PC-3 (cell line): ENCODE measurements around the gene SHROOM4. TPM values are rescaled to one million over a fixed set of nuclear protein-coding genes. Genes with fewer than 3 reads are reported as not detected.

Source experiments
- ATAC-seq: fragments of 200-7000 bp; cut with Tn5 transposase; 2 replicates; pipeline ENCODE4 v1.9.1; 2020; ENCODE audit warnings: mild to moderate bottlenecking, moderate library complexity
- BruUV-seq: library from RNA; stranded (reverse); fragments of 400-500 nt; replicated peaks from 2 replicates; lab custom pipeline; 2021; lab: Mats Ljungman, UMichigan
- CTCF ChIA-PET: fragments of 300-600 bp; sonication (Branson Sonifier 250); formaldehyde crosslinking; loops from one replicate; lab custom pipeline; 2022; ENCODE audit warnings: antibody characterized with exemption; lab: Charles Lee
- POLR2A ChIA-PET: fragments of 300-600 bp; sonication (Branson Sonifier 250); formaldehyde crosslinking; loops from one replicate; lab custom pipeline; 2022; ENCODE audit warnings: antibody characterized with exemption; ENCODE audit not compliant: unreplicated experiment; lab: Charles Lee
- DNase-seq: peaks from one replicate; pipeline ENCODE4 v3.0.0-alpha.2; 2015
- H2AFZ ChIP-seq: fragments of 300-600 bp; sonication (generic); 2 replicates; pipeline ENCODE4 v1.6.0; 2016; ENCODE audit warnings: antibody characterized with exemption, low read length
- H3F3A ChIP-seq: fragments of 300-600 bp; sonication (generic); one replicate; pipeline ENCODE4 v1.6.0; 2017; ENCODE audit warnings: antibody characterized with exemption, low read length, control low read depth, mild to moderate bottlenecking; ENCODE audit not compliant: unreplicated experiment
- H3K27ac ChIP-seq: fragments of 300-600 bp; sonication (generic); 2 replicates; pipeline ENCODE4 v1.5.1; 2016; ENCODE audit warnings: mild to moderate bottlenecking, low read length
- H3K27me3 ChIP-seq: fragments of 300-600 bp; sonication (generic); 2 replicates; pipeline ENCODE4 v1.6.1; 2016; ENCODE audit warnings: low read length, mixed read lengths
- H3K36me3 ChIP-seq: fragments of 300-600 bp; sonication (generic); 2 replicates; pipeline ENCODE4 v1.6.1; 2016; ENCODE audit warnings: low read depth, mixed run types, low read length, mixed read lengths
- H3K4me1 ChIP-seq: fragments of 300-600 bp; sonication (generic); 2 replicates; pipeline ENCODE4 v1.5.1; 2016; ENCODE audit warnings: low read length; ENCODE audit not compliant: insufficient read depth
- H3K4me2 ChIP-seq: fragments of 300-600 bp; sonication (generic); 2 replicates; pipeline ENCODE4 v1.6.0; 2016; ENCODE audit warnings: low read length
- H3K4me3 ChIP-seq: fragments of 300-600 bp; sonication (generic); 2 replicates; pipeline ENCODE4 v1.5.1; 2016; ENCODE audit warnings: mild to moderate bottlenecking, low read length, mixed read lengths
- H3K79me2 ChIP-seq: fragments of 300-600 bp; sonication (generic); 2 replicates; pipeline ENCODE4 v1.6.1; 2017; ENCODE audit warnings: low read length, mixed read lengths
- H3K9ac ChIP-seq: fragments of 300-600 bp; sonication (generic); 2 replicates; pipeline ENCODE4 v1.6.0; 2016; ENCODE audit warnings: mild to moderate bottlenecking, low read length
- H3K9me2 ChIP-seq: fragments of 300-600 bp; sonication (generic); replicated peaks from 2 replicates; pipeline ENCODE4 v1.6.1; 2016; ENCODE audit warnings: mixed run types, low read length, mixed read lengths
- H3K9me3 ChIP-seq: fragments of 300-600 bp; sonication (generic); 2 replicates; pipeline ENCODE4 v1.6.1; 2016; ENCODE audit warnings: low read length, mixed read lengths
- H4K20me1 ChIP-seq: fragments of 300-600 bp; sonication (generic); 2 replicates; pipeline ENCODE4 v1.6.1; 2016; ENCODE audit warnings: low read length, mixed read lengths
- CTCF ChIP-seq: fragments of 300-600 bp; sonication (generic); conservative IDR thresholded peaks from 2 replicates; pipeline ENCODE4 v1.5.1; 2017; ENCODE audit warnings: antibody characterized with exemption, low read depth, mild to moderate bottlenecking, low read length
- EZH2 ChIP-seq: fragments of 300-600 bp; sonication (generic); IDR thresholded peaks from one replicate; pipeline ENCODE4 v1.6.1; 2017; ENCODE audit warnings: antibody characterized with exemption, mild to moderate bottlenecking, low read length; ENCODE audit not compliant: unreplicated experiment
- EZH2phosphoT487 ChIP-seq: fragments of 300-600 bp; sonication (generic); IDR thresholded peaks from 2 replicates; pipeline ENCODE4 v1.6.1; 2018; ENCODE audit warnings: mild to moderate bottlenecking, antibody characterized with exemption, low read length, borderline replicate concordance
- intact Hi-C: fragments of 100-400 bp; cut with micrococcal nuclease; formaldehyde crosslinking; loops from 2 replicates; pipeline ENCODE4 v1.9.0; 2023
- total RNA-seq: library from RNA; depleted of rRNA; stranded (reverse); fragments of >200 nt; gene quantifications from 2 replicates; pipeline ENCODE4 v1.2.3, GENCODE V29; 2014

The SHROOM4 gene
- total RNA-seq, 1 experiment from 2014 or later, result not detected

GRCh38 chrX:50838820-50839600, 25.0 kb upstream of the SHROOM4 start:
- H3K27me3 ChIP-seq, result no peaks in the 10 kb centered on the region
- H3K4me2 ChIP-seq, result no peak overlapping the region
- no peaks in the 10 kb centered on the region for H3K9me2 ChIP-seq
- H2AFZ ChIP-seq, result no peak overlapping the region
- no peaks in the 10 kb centered on the region for H3K79me2 ChIP-seq
- no peak overlapping the region for H3K27ac ChIP-seq
- TF ChIP-seq EZH2phosphoT487 (no peak), EZH2 (no peak), CTCF (no peak)
- BruUV-seq, result no TSS peak
- ATAC-seq (no peak), DNase-seq (peak; percentile 4)
- no peaks in the 10 kb centered on the region for H3F3A ChIP-seq
- no peaks in the 10 kb centered on the region for H3K9me3 ChIP-seq
- H3K9ac ChIP-seq, result no peak overlapping the region
- POLR2A ChIA-PET, result no interaction called here
- intact Hi-C loops, result no loop called here
- no peak overlapping the region for H3K4me3 ChIP-seq
- H3K4me1 ChIP-seq, result no peaks in the 10 kb centered on the region
- CTCF ChIA-PET, result interaction anchor here (0.6 kb wide), 1 partner anchor 11 kb away, joined by 3 read pairs; no protein-coding TSS in a partner anchor
- no peaks in the 10 kb centered on the region for H4K20me1 ChIP-seq
- H3K36me3 ChIP-seq, result no peaks in the 10 kb centered on the region

GRCh38 chrX:50827996-50828395, 14.0 kb upstream of the SHROOM4 start:
- Histone ChIP-seq H2AFZ (no peak overlapping the region), H3K27ac (peak overlapping the region; percentile 38), H3K9me3 (no peaks in the 10 kb centered on the region), H3F3A (no peaks in the 10 kb centered on the region), H4K20me1 (no peaks in the 10 kb centered on the region), H3K9ac (no peak overlapping the region), H3K79me2 (no peaks in the 10 kb centered on the region), H3K4me2 (0 out of 2 replicates have a peak overlapping the region, but pooled peaks have one; percentile 14), H3K27me3 (no peaks in the 10 kb centered on the region), H3K9me2 (no peaks in the 10 kb centered on the region), H3K4me1 (peaks cover 13% of the 10 kb centered on the region), H3K4me3 (no peak overlapping the region), H3K36me3 (no peaks in the 10 kb centered on the region)
- ATAC-seq, result peak; percentile 57; the same call in 1 of the 2 replicates
- ChIA-PET POLR2A (no interaction called here), CTCF (interaction anchor here (0.6 kb wide), 1 partner anchor 11 kb away, joined by 3 read pairs; no protein-coding TSS in a partner anchor)
- TF ChIP-seq CTCF (no peak), EZH2phosphoT487 (no peak)
- BruUV-seq, result no TSS peak
- peak; percentile 82 for DNase-seq
- intact Hi-C loops, result no loop called here

- no peak overlapping the region for H3K4me3 ChIP-seq
- intact Hi-C loops, result no loop called here
Measured at GRCh38 chrX:50825825-50826224, 11.8 kb upstream of the SHROOM4 start.

More at GRCh38 chrX:50825825-50826224, 11.8 kb upstream of the SHROOM4 start:
- no peaks in the 10 kb centered on the region for H3K79me2 ChIP-seq
- no peak overlapping the region for H2AFZ ChIP-seq
- no peak overlapping the region for H3K4me2 ChIP-seq
- no peaks in the 10 kb centered on the region for H3K36me3 ChIP-seq
- no peak for ATAC-seq
- no peak overlapping the region for H3K27ac ChIP-seq
- no peak for DNase-seq
- TF ChIP-seq EZH2 (no peak), EZH2phosphoT487 (no peak), CTCF (no peak)
- H3K9ac ChIP-seq, result no peak overlapping the region
- no peaks in the 10 kb centered on the region for H3F3A ChIP-seq
- peaks cover 13% of the 10 kb centered on the region for H3K4me1 ChIP-seq
- CTCF ChIA-PET, result no interaction called here
- H4K20me1 ChIP-seq, result no peaks in the 10 kb centered on the region
- BruUV-seq, result no TSS peak
- POLR2A ChIA-PET, result no interaction called here
- H3K9me2 ChIP-seq, result no peaks in the 10 kb centered on the region
- H3K9me3 ChIP-seq, result no peaks in the 10 kb centered on the region
- no peaks in the 10 kb centered on the region for H3K27me3 ChIP-seq
